Panc1 (cell line): ENCODE data around the gene SHE. TPM values are rescaled to one million over a fixed set of nuclear protein-coding genes. Genes with fewer than 3 reads are reported as not detected.

Source experiments
- ATAC-seq: fragments of 200-7000 bp; cut with Tn5 transposase; 2 replicates; pipeline ENCODE4 v1.9.1; 2020; ENCODE audit warnings: mild to moderate bottlenecking, moderate library complexity
- BruUV-seq: library from RNA; stranded (reverse); fragments of 400-500 nt; replicated peaks from 2 replicates; lab custom pipeline; 2021; lab: Mats Ljungman, UMichigan
- CTCF ChIA-PET: fragments of 300-600 bp; sonication (Branson Sonifier 250); formaldehyde crosslinking; loops from one replicate; lab custom pipeline; 2022; ENCODE audit warnings: antibody characterized with exemption; lab: Charles Lee
- POLR2A ChIA-PET: fragments of 300-600 bp; sonication (Branson Sonifier 250); formaldehyde crosslinking; loops from one replicate; lab custom pipeline; 2022; ENCODE audit warnings: antibody characterized with exemption; lab: Charles Lee
- DNase-seq: peaks from one replicate; pipeline ENCODE4 v3.0.0-alpha.2; 2010; ENCODE audit warnings: low read depth, low spot score
- H3K27ac ChIP-seq: 2 replicates; pipeline ENCODE4 v1.5.1; 2011; ENCODE audit warnings: mild to moderate bottlenecking, low read length, inconsistent platforms
- H3K27me3 ChIP-seq: fragments of 200-500 bp; sonication (Bioruptor generic); 2 replicates; pipeline ENCODE4 v1.6.0; 2014; ENCODE audit warnings: low read length, inconsistent platforms; ENCODE audit not compliant: control insufficient read depth, insufficient read depth
- H3K36me3 ChIP-seq: fragments of 200-500 bp; sonication (Bioruptor generic); 2 replicates; pipeline ENCODE4 v1.5.1; 2014; ENCODE audit warnings: inconsistent platforms, mild to moderate bottlenecking, low read length, moderate library complexity; ENCODE audit not compliant: control insufficient read depth, insufficient read depth
- H3K4me1 ChIP-seq: 2 replicates; pipeline ENCODE4 v1.5.1; 2011; ENCODE audit warnings: inconsistent platforms, mild to moderate bottlenecking, low read length, moderate library complexity; ENCODE audit not compliant: control insufficient read depth, insufficient read depth
- H3K4me3 ChIP-seq, 2 experiments: 2 replicates each; pipeline ENCODE4 v1.5.1; 2011 to 2012; ENCODE audit warnings: low read depth in 2 of 2, low read length in 2 of 2, mild to moderate bottlenecking in 2 of 2, inconsistent platforms in 1 of 2, moderate library complexity in 1 of 2
- H3K9me3 ChIP-seq: fragments of 200-500 bp; sonication (Bioruptor generic); 2 replicates; pipeline ENCODE4 v1.5.1; 2014; ENCODE audit warnings: low read depth, mild to moderate bottlenecking, inconsistent platforms, low read length, moderate library complexity; ENCODE audit not compliant: control insufficient read depth, insufficient read depth
- POLR2AphosphoS5 ChIP-seq: IDR thresholded peaks from 2 replicates; pipeline ENCODE4 v1.6.1; 2012; ENCODE audit warnings: mild to moderate bottlenecking, low read depth, low read length, moderate library complexity
- SIN3A ChIP-seq: IDR thresholded peaks from 2 replicates; pipeline ENCODE4 v1.6.1; 2012; ENCODE audit warnings: low read depth, mild to moderate bottlenecking, low read length, moderate library complexity, borderline replicate concordance; ENCODE audit not compliant: insufficient read depth
- TCF7L2 ChIP-seq: IDR thresholded peaks from 2 replicates; pipeline ENCODE4 v1.6.1; 2011; ENCODE audit warnings: mild to moderate bottlenecking, low read depth, low read length, inconsistent platforms
- in situ Hi-C: cut with HindIII; loops from 2 replicates; pipeline ENCODE4 v1.10.0; 2016; ENCODE audit warnings: low sequenced_read_pairs, low pct_unique_long_range_greater_than_20kb
- intact Hi-C: fragments of 100-400 bp; cut with micrococcal nuclease; formaldehyde crosslinking; loops from one replicate; pipeline ENCODE4 v1.10.0; 2022; ENCODE audit not compliant: unreplicated experiment
- total RNA-seq: library from RNA; stranded (reverse); gene quantifications from one replicate; pipeline ENCODE4 v1.2.1, GENCODE V29; 2021; ENCODE audit not compliant: unreplicated experiment
- TF ChIP-seq, protein P1 (sequence below), 2 experiments: IDR thresholded peaks; 2 replicates each; pipeline ENCODE4 v1.6.1; 2011 to 2012; ENCODE audit warnings: low read depth in 2 of 2, control low read depth in 1 of 2, low read length in 1 of 2, mild to moderate bottlenecking in 1 of 2, moderate library complexity in 1 of 2; ENCODE audit not compliant: insufficient read depth in 1 of 2
- TF ChIP-seq, protein P2 (sequence below): fragments of 450-650 bp; IDR thresholded peaks from 2 replicates; pipeline ENCODE4 v1.5.1; 2017; ENCODE audit warnings: mild to moderate bottlenecking

Gene SHE
- total RNA-seq, 1 experiment from 2014 or later, result 0.03 TPM

DNA sequence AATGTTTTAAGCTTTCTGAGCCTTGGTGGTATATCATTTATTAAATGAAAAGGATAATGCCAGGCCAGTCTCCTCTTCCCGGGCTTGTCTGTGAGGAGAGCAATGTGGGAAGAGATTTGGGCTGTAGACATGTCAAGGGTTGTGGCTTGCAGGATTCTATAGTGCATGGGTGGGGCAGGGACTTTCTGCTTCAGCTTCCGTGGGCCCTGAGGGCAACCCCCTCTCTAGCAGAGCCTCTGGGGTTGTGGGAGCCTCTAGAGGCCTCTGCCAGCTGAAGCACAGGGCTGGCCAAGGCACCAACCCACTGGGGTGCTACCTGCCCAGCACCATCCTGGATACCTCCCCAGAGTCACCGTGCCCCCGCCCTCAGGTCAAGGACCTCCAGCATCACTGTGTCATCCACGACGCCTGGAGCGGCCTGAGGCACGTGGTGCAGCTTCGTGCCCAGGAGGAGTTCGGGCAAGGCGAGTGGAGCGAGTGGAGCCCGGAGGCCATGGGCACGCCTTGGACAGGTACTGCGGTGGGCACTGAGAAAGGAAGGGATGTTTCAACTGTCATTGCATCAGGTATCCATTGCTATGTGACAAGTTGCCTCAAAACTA lies 66.5 kb downstream of the SHE start:
- no peaks in the 10 kb centered on the region for H3K9me3 ChIP-seq
- H3K4me3 ChIP-seq, result no peak overlapping the region
- no peak overlapping the region for H3K27ac ChIP-seq
- ChIA-PET CTCF (no interaction called here), POLR2A (no interaction called here)
- BruUV-seq, result no TSS peak
- in situ Hi-C loops, result no loop called here
- ATAC-seq, result no peak
- TF ChIP-seq, protein P1, sequence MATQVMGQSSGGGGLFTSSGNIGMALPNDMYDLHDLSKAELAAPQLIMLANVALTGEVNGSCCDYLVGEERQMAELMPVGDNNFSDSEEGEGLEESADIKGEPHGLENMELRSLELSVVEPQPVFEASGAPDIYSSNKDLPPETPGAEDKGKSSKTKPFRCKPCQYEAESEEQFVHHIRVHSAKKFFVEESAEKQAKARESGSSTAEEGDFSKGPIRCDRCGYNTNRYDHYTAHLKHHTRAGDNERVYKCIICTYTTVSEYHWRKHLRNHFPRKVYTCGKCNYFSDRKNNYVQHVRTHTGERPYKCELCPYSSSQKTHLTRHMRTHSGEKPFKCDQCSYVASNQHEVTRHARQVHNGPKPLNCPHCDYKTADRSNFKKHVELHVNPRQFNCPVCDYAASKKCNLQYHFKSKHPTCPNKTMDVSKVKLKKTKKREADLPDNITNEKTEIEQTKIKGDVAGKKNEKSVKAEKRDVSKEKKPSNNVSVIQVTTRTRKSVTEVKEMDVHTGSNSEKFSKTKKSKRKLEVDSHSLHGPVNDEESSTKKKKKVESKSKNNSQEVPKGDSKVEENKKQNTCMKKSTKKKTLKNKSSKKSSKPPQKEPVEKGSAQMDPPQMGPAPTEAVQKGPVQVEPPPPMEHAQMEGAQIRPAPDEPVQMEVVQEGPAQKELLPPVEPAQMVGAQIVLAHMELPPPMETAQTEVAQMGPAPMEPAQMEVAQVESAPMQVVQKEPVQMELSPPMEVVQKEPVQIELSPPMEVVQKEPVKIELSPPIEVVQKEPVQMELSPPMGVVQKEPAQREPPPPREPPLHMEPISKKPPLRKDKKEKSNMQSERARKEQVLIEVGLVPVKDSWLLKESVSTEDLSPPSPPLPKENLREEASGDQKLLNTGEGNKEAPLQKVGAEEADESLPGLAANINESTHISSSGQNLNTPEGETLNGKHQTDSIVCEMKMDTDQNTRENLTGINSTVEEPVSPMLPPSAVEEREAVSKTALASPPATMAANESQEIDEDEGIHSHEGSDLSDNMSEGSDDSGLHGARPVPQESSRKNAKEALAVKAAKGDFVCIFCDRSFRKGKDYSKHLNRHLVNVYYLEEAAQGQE (IDR thresholded peaks at IDR 0.05; ENCODE audit: insufficient read depth in 1 of 2, low read depth in 2 of 2, low read length in 1 of 2), result no peak
- TF ChIP-seq TCF7L2 (no peak), SIN3A (no peak), POLR2AphosphoS5 (no peak)
- TF ChIP-seq, protein P2, sequence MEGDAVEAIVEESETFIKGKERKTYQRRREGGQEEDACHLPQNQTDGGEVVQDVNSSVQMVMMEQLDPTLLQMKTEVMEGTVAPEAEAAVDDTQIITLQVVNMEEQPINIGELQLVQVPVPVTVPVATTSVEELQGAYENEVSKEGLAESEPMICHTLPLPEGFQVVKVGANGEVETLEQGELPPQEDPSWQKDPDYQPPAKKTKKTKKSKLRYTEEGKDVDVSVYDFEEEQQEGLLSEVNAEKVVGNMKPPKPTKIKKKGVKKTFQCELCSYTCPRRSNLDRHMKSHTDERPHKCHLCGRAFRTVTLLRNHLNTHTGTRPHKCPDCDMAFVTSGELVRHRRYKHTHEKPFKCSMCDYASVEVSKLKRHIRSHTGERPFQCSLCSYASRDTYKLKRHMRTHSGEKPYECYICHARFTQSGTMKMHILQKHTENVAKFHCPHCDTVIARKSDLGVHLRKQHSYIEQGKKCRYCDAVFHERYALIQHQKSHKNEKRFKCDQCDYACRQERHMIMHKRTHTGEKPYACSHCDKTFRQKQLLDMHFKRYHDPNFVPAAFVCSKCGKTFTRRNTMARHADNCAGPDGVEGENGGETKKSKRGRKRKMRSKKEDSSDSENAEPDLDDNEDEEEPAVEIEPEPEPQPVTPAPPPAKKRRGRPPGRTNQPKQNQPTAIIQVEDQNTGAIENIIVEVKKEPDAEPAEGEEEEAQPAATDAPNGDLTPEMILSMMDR, result no peak
- H3K36me3 ChIP-seq, result no peaks in the 10 kb centered on the region
- H3K27me3 ChIP-seq, result no peaks in the 10 kb centered on the region
- intact Hi-C loops, result no loop called here
- no peak for DNase-seq
- no peaks in the 10 kb centered on the region for H3K4me1 ChIP-seq

DNA sequence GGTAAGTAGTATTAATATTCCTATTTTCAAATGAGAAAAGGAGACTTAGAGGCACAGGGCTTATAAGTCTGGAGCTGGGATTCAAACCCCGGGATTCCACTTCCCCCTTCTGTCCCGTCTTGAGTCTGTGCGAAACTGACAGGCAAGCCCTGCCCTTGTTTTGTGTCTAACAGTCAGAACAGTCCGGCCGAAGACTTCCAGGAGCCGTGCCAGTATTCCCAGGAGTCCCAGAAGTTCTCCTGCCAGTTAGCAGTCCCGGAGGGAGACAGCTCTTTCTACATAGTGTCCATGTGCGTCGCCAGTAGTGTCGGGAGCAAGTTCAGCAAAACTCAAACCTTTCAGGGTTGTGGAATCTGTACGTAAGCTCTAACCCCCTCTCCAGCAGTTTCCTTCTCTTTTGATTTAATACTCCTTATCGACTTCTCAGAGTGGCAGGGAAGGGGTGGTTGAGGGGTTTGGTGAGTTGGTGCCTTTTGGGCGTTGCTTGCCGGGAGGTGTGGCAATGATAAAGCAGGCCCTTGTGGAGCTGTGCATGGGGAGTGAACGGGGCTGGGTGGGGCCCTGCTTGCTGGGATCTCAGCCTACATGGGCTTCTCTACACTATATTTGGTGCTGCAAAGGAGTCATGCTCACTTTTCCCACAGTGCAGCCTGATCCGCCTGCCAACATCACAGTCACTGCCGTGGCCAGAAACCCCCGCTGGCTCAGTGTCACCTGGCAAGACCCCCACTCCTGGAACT lies 67.7 kb downstream of the SHE start:
- H3K36me3 ChIP-seq, result no peaks in the 10 kb centered on the region
- in situ Hi-C loops, result no loop called here
- no peaks in the 10 kb centered on the region for H3K27me3 ChIP-seq
- DNase-seq (no peak), ATAC-seq (no peak)
- H3K9me3 ChIP-seq, result no peaks in the 10 kb centered on the region
- ChIA-PET CTCF (no interaction called here), POLR2A (no interaction called here)
- TF ChIP-seq TCF7L2, result no peak
- TF ChIP-seq, protein P2, result no peak
- TF ChIP-seq SIN3A, result no peak
- intact Hi-C loops, result no loop called here
- H3K4me3 ChIP-seq, result no peak overlapping the region
- no peaks in the 10 kb centered on the region; the same call in 1 of the 2 replicates for H3K4me1 ChIP-seq
- no TSS peak for BruUV-seq
- H3K27ac ChIP-seq, result no peak overlapping the region
